GM18502 (cell line): ENCODE data around the gene AGAP2.
"Not testable (repeated sequence)": the region's sequence is repeated elsewhere in the genome, so short reads cannot be mapped to it uniquely, and the experiment has no call there.

ENCODE experiments used
- ATAC-seq: cut with Tn5 transposase; IDR thresholded peaks from one replicate; pipeline ENCODE4 v1.9.1; 2021; ENCODE audit warnings: mild to moderate bottlenecking; ENCODE audit not compliant: unreplicated experiment, poor library complexity

The AGAP2 gene

GRCh38 chr12:57724936-57725740, 13.4 kb downstream of the AGAP2 start:
- ATAC-seq, result no peak

DNA sequence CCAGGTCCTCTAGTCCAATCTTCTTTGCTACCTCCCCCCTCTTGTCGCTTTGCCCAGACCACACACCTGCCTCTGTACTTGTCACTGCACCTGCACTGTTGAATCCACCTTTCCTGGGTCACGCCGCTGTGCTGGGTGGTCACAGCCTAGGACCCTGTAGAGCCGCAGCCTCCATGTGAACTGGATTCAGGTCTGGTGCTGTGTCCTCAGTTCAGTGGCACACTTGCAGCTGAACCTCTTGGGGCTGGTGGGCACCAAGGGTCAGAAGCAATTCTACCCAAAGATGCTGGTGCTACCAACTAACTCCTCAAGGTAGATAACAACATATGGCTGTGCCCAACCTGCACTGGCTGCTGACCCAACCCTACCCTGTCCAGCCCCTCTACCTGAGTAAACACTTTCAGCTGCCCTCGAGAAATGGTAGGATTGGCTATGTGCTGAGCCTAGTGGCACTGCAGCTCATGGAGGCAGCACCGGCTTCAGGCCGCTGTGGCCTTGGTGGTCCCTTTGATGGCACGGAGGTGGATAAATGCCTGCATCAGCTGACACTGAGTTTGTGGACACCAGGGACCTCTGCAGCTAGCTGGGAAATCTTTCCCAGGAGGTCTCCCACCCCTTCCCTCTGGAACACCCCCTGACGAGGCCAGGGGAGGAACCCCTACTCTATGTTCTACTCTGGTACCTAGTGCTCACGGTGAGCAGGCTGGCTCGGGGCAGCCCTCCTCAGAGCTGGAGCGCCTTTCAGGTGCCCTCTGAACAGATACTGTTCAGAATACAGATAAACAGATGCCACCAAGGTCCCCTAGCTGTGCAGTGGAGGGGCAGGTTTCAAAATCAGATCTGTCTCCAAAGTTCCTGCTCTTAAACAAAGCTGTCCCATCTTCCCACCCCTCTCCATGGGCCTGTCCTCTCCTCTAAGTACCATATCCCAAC, 14.3 kb downstream of the AGAP2 start:
- ATAC-seq, result no peak

DNA sequence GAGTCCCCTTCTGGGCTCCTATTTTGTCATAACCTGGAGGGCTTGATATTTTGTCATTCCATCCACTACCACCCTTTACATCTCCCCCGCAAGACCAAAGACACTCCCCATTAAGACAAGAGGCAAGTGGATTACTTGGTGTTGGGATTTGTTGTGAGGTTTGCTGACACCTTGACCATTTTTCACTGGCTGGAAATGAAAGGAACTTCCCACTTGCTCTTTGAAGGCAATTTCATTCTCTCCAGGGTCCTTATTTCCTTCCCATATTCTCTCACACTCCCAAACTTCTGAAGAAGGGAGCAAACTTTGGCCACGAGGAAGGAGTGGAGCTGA, 14.9 kb downstream of the AGAP2 start:
- no peak for ATAC-seq

DNA sequence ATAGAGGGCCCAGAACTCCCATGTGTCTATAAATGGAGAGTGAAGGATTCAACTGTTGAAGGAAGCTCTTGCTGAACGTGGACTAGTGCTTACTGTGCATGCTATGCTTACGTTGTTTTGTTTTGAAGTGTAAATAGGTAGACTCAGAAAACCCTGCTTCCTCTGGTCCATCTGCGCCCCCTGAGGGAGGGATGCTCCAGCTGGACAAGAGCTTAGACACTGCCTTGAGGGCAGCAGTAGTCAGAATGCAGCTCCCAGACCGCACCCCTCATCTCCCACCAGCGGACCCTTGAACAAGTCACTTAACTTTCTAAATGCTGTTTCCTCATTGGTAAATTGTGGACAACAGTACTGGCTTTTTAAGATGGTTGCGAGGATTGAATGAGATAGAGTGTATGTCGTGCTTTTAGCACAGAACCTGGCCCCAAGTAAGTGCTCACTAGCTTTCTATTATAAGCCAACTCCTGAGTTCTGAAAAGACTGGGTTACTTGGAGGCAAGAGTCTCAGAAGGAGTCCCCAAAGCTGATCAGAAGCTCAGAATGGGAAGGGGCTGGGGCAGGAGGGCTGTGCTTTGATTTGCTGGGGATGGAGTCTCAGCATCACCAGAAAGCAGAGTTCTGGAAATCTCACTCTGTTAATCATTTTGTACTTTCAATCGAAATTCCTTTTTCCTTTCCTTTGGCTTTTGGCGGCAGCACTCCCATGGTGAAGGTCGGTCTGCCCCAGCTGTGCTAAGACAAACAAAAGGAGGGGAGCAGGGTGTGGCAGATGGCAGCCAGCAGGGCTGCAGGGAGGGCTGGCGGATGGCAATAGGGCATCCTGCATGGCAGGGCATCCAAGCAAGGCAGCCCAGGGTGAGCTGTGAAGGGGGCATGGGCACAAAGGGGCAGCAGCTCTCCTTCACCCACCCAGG, 15.6 kb downstream of the AGAP2 start:
- no peak for ATAC-seq

GRCh38 chr12:57721846-57722608, 16.5 kb downstream of the AGAP2 start:
- not testable (repeated sequence) for ATAC-seq

DNA sequence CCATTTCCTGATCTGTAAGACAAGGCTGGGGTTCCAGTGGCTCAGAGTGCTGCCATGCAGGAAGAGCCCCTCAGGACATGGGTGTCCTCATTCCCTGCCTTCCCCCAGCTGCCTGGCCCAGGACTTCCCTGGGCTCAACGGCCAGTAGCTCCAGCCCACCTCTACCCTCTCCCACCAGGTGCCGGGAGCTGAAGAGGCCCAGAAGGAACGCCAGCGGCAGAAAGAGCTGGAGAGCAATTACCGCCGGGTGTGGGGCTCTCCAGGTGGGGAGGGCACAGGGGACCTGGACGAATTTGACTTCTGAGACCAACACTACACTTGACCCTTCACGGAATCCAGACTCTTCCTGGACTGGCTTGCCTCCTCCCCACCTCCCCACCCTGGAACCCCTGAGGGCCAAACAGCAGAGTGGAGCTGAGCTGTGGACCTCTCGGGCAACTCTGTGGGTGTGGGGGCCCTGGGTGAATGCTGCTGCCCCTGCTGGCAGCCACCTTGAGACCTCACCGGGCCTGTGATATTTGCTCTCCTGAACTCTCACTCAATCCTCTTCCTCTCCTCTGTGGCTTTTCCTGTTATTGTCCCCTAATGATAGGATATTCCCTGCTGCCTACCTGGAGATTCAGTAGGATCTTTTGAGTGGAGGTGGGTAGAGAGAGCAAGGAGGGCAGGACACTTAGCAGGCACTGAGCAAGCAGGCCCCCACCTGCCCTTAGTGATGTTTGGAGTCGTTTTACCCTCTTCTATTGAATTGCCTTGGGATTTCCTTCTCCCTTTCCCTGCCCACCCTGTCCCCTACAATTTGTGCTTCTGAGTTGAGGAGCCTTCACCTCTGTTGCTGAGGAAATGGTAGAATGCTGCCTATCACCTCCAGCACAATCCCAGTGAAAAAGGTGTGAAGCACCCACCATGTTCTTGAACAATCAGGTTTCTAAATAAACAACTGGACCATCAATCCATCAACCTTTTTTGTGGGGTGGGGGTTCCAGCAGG, 17.6 kb downstream of the AGAP2 start:
- ATAC-seq, result no peak

DNA sequence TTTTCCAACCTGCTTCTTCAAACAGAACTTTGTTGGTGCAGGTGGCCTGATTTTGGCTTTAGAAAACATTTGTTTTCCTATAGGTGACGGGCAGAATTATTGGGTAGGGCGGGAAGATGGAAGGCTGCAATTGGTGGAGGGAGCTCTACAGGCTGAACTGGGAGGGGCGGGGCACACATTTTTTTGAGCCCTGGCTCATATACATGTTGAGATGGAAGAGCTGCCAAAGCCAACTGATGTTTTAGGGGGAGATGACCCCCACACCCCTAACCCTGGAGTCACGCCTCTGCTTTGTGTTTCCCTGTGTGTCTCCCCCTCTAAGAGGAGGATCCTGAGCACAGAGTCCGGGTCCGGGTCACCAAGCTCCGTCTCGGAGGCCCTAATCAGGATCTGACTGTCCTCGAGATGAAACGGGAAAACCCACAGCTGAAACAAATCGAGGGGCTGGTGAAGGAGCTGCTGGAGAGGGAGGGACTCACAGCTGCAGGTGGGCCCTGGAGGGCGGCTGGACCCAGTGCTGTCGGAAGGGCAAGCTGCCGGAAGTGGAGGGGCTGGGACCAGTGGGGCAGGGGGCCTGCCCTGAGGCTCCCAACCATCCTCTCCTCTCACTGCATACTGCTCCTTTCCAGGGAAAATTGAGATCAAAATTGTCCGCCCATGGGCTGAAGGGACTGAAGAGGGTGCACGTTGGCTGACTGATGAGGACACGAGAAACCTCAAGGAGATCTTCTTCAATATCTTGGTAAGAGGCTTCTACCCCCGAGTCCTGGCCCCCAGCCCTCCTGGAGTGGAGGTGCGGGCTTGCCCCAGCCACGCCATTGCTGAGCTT, 18.6 kb downstream of the AGAP2 start:
- no peak for ATAC-seq

DNA sequence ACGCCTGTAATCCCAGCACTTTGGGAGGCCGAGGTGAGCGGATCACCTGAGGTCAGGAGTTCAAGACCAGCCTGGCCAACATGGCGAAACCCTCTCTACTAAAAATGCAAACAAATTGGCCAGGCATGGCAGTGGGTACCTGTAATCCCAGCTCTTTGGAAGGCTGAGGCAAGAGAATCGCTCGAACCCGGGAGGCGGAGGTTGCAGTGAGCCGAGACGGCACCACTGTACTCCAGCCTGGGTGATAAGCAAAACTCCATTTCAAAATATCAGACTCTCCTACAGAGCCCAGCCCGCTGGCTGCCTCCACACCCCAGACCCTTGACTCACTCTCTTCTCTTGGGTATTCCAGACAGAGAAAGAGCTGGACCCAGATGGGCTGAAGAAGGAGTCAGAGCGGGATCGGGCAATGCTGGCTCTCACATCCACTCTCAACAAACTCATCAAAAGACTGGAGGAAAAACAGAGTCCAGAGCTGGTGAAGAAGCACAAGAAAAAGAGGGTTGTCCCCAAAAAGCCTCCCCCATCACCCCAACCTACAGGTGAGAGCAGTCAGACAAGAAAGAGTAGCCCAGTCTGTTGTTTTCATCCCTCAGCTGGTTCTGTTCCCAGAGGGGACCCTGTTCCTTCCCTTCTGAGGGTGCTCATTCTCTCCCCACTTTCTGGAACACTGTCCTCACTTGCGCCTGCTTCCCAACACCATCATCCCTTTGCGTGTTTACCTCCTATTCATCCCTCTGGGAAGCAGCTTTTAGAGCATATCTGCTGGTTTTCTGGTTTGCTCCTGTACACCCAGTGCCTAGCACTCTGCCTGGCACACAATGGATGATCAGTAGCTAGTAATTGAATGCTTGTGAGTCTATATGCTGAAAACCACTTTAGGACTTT, 19.7 kb downstream of the AGAP2 start:
- ATAC-seq, result no peak

- no peak for ATAC-seq
Observed at GRCh38 chr12:57717846-57718640, 20.5 kb downstream of the AGAP2 start.

- ATAC-seq, result no peak
Observed at GRCh38 chr12:57717131-57717530, 21.4 kb downstream of the AGAP2 start.

DNA sequence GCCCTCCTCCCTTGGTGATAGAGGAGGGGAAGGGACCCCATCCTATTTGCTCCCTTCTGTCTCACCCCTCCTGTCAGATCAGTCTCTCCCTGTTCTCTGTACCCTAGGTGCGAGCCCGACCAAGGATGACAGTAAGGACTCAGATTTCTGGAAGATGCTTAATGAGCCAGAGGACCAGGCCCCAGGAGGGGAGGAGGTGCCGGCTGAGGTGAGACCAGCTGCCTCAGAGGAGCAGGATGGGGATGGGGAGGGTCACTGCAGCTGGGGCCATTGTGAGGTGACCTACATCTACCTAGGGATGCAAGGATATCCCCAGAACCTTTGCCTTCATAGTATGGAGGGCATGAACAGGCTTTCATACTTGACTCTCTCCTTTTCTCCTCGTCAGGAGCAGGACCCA, 22.2 kb downstream of the AGAP2 start:
- ATAC-seq, result no peak

DNA sequence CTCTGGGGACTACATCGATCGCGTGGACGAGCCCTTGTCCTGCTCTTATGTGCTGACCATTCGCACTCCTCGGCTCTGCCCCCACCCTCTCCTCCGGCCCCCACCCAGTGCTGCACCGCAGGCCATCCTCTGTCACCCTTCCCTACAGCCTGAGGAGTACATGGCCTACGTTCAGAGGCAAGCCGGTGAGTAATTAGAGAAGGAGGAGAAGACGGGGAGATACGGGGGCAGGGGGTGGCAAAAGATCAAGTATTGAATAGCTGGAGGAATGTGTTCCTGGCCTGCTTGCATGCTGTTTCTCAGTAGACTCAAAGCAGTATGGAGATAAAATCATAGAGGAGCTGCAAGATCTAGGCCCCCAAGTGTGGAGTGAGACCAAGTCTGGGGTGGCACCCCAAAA, 22.8 kb downstream of the AGAP2 start:
- no peak for ATAC-seq

DNA sequence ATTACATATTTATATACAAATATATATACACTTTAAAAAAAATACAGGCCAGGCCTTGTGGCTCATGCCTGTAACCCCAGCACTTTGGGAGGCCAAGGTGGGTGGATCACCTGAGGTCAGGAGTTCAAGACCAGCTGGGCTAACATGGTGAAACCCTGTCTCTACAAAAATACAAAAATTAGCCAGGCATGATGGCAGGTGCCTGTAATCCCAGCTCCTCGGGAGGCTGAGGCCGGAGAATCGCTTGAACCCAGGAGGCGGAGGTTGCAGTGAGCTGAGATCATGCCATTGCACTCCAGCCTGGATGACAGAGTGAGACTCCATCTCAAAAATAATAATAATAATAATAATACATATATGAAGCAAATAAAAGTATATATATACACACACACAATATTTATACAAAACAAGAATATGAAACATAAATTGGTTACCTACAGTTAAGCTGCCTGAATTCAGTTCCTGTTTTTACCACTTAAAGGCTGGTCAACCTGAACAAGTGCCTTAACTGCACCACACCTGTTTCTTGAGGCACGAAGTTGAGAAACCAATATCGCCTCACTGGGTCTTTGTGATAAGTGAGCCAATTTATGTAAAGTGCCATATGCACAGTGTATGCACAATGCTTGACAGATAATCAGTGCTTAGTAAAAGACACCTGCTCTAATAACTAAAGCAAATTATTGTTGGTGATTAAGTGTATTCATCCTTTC, 23.4 kb downstream of the AGAP2 start:
- ATAC-seq, result not testable (repeated sequence)

DNA sequence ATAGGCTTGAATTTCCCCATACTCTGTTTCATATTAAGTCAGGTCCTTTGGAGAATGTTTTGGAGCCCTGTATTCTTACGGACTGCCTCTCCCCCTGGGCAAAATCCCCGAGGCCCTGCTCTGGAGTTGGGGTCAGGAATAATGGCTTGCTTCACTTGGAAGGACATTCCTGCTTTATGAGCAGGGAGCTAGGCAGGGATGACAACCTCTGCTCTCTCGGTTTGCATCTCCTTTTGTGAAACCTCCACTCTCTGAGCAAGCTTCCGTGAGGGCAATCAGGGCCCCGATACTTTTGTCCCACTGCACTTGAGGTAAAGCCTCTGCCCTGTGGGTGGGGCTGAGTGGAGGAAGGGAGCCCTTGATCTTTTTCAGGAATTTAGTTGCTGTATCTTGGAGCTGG, 25.3 kb downstream of the AGAP2 start:
- ATAC-seq, result no peak

- ATAC-seq, result no peak
Observed at GRCh38 chr12:57712701-57713100, 25.8 kb downstream of the AGAP2 start.
